NCI-H146 treated with DMSO at 0.1 percent for 48 hours (cell line): Measurements from ENCODE around the gene LAMTOR5.
"Not testable (repeated sequence)": the region's sequence is repeated elsewhere in the genome, so short reads cannot be mapped to it uniquely, and the experiment has no call there.

Experiments
- DNase-seq: peaks from one replicate; lab custom pipeline; 2025; ENCODE audit not compliant: unreplicated experiment; lab: John Stamatoyannopoulos, UW

The LAMTOR5 gene

DNA sequence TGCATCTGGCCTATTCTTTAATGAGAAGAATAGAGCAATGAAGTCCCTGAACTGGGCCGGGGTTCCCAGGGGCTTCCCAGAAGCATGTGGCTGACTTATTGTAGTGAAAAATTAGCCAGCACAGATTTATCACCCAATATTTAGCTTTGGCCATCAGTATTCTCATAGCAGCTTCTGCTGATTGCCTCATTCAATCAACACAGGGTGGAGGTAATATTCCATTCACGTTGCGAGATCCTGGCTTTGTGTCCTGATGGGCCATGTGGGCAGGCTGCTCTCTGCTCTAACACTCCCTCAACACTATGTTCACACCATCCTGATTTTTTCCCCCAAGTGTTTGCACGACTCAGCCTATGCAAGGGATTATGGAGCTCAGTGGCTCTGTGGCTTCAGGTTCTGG, 21.5 kb upstream of the LAMTOR5 start:
- DNase-seq, result no peak

DNA sequence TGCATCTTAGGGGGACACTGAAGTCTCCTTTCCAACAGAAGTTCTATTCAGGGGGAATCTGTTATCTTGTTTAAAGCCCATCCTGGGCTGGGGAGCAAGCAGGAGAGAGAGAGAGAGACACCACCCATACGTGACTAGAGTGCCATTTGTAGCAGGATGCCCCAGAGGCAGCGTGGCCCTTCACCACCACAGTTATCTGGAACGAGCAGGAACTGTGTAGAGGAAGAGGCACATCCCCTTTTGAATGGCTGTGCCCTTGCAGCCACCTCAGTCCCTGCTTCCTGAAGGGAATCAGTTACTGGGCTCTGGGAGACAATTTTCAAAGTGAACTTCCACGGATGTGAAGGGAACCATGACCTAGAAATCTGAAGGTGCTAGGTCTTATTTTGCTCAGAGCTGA, 19.4 kb upstream of the LAMTOR5 start:
- DNase-seq, result no peak

DNA sequence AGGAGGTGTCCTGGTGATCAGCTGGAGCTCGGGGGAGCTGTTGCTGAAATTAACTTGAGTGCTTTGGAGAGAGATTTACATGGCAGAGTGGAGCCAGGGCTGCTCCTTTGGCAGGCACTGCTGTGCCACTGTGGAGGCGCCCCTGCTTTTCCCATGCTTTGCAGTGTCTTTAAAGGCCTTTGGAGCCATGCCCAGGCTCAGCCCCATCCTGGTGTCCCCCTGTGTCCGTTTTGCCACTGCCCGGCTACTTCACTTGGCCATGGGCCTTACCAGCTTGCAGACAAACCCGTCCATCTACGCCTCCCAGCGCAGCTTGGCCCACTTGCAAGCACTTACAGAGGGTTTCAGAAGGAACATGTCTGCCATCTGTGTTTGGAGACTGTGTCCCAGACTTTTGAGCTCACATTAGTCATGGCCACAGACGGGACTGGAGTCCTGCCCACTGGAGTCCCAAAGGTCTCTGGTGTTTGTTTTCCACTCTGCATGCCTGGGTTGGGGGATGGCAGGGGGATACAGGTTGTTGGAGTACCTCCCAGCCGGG, 18.2 kb upstream of the LAMTOR5 start:
- DNase-seq, result no peak

DNA sequence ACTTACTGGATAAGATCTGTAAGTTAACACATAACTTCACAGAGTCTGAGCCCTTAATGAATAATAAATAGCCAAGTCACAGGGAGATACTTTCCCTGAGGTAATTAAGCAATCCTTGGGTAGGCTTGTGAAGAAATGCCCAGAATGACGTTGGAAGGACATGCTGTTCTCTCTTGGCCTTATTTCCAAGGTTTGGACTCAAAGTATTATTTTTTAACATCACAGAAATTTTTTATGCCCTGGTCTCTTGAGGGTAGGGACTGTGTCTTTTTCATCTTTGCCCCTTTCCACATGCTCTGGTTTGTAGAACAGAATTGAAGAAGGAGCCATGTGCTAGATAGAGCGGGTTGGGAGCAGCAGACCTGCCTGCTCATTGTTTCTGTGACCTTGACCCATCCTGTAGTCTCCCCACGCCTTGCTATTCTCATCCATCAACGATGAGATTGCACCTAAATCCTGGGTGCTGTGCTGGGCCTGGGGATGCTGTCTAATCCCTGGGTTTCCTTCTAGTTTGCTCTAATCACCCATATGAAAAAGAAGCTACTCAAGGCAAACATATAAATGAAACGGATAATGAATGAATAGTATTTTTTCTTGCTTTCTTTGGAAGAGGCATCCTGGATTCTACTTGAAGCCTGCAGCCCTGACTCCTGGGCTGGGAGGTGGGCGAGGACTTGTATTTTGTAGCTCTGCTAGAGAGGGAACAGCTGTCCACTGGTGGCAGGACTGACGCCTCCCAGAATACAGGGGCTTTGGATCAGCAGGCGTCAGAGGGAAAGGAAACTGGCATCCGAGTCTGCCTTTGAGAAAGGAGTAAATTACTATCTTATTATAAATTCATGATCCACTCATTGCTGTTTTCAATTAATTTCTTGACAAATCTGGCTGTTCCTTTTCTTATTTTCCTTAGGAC, 17.5 kb upstream of the LAMTOR5 start:
- no peak for DNase-seq

DNA sequence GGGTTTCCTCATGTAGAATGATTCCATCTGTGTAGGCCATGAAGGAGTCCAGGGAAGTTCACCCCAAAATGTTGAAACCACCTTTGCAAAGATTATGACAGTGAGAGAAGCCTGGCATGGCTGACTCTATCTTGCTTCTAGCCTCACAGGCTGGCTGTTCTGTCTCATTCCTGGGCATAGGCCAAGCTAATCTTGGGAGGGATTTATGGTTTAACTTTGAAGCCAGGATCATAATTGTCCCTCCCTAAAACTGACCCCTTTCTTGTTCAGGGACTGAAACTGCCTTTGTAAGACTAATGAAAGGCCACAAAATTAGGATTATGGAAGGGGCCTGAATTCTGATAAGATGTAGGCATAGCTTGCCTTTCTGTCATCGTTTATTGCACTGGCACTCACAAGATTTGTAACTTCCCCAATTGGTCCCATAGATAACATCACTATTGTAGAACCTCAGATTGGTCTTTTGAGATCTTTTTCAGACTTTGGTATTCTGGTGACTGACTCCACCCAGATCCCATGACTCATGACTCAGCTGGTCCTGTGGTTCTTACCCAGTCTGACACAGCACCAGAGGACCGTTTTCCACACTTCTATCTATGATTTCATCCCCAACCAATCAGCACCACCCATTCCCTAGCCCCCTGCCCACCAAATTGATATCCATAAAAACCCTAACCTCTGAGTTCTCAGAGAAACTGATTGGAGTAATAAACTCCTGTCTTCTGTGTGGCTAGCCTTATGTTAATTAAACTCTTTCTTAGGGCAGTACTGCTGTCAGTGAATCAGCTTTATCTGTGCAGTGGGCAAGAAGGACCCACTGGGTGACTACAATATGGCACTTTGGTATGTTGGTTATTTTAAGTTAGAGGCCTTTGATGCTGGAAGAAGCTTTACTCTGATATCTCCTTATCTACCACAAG, 13.6 kb upstream of the LAMTOR5 start:
- DNase-seq, result no peak

DNA sequence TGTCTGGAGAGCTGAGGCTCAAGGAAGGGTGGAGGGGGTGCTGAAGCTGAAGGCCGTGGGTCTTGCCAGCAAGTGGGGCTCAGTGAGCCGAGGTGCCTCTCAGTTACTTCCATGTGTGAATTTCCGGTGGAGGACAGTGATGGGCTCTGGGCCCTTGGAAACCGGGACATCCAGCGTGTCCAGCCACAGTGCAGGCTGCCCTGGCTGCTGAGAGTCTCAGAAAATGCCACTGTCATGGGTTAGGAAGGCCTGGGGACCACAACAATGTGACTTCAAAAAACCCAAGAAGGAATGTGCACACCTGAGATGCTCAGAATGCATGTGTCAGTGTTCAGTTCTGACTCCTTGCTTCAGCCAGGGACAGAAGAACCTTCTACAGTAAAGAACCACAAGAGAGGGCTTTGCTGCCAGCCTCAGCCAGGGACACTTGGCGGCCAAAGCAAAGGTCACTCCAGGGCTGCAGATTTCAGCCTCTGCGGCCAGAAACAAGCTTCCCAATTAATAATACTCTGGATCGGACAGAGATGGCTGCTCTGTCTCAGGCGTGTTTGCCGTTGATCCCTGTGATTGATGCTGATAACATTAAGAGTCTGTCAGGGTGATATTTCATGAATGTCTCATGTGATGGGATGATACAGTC, 12.6 kb upstream of the LAMTOR5 start:
- DNase-seq, result no peak

DNA sequence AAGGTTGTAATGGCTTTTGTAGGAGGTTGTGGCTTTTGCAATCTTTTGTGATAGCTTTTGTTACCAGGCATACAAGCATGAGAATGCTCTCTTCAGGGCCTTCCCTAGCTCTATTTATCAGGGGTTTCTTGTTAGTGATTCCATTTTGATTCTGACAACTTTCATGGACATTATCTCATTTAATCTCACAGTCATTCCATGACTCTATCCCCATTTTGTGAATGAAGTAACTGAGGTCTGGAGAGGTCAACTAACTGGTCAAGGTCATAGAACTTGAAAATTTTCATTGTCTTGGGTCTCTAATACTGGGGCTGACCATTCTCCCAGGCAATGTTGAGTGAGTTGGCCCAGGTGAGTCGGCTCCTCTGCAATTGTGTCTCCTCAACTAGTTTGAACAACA, 11.2 kb upstream of the LAMTOR5 start:
- DNase-seq, result no peak

DNA sequence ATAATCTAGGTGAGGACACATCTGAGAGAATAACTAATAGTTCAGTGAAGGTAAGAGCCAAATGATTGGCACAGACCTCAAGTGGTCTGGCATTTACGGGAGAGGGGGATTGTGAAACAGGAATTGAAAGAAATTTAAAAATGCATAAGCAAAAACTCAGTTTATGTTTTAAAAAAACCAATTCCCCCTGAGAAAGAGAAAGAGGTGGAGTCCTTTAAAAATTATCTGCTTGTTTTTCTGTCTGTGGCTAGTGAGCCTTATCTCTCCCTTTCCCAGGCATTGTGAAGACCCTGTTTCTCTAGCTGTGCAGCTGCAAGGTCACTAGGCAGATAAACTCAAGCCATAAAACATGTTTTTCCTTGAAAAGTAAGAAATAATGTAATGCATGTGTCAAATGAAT, 5.6 kb upstream of the LAMTOR5 start:
- not testable (repeated sequence) for DNase-seq

DNA sequence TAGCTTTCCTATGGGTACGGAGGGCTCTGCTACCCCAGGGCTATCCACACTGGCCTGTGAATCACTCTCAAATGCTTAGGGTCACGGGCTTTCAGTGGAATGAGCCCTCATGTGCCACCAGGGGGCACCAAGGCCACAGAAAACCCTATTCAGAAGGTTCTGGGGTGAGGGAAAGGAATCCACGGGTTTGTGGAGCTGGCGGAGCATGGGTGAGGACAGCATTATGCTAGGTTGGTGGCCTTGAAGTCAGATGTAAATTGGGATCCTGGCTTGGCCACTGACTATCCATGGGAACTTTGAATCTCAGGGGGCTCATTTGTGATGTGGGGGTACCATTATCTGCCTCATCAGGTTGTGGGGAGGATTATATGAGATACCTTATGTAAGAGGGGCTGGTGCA, 5.1 kb upstream of the LAMTOR5 start:
- DNase-seq, result peak; percentile 41

DNA sequence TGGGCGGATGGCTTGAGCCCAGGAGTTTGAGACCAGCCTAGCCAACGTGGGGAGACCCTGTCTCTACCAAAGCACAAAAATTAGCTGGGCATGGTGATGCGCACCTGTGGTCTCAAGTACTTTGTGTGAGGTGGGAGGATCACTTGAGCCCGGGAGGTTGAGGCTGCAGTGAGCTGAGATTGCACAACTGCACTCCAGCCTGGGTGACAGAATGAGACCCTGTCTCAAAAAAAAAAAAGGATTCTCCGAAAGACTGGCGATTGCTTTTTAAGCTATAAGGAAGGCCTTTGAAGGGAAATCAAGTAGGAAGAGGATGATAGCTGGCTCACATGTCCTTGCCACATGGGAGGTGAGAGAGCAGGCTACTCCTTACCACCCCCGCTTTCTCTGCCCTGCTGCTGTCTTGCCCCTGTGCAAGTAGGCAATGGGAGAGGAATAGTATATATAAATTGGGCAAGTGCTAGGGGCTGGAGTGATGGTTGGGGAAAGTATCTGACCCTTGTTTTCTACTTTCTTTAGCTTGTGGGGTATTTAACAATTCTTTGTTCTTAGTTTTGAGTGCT, 3.8 kb upstream of the LAMTOR5 start:
- DNase-seq, result no peak

DNA sequence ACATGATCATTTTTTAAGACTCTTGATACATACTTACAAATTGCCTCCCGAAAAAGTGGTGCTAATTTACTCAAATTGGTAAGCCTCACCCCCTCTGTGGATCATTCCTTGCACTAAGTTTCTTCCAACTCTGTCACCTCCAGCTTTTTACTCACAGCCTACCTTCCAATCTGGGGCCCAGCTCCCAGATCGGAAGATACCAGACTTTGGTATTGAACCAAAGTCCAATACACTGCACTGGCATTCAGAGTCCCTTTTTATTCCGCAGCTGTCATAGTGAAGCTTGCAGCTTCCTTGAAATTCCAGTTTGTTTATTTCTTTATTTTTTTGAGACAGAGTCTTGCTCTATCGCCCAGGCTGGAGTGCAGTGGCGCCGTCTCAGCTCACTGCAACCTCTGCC, 1.8 kb upstream of the LAMTOR5 start:
- DNase-seq, result no peak

DNA sequence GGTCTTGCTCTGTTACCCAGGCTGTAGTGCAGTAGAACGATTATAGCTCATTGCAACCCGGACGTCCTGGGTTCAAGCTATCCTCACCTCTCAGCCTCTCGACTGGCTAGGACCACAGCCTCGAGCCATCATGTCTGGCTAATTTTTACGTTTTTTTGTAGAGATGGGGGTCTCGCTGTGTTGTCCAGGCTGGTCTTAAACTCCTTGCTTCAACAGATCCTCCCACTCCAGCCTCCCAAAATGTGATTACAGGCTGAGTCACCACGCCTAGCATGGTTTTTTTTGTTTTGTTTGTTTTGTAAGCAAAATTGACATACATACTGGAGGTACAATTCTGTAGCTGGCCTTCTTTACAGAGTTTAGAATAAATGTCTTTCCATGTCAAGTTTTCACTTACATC, 994 bp upstream of the LAMTOR5 start:
- DNase-seq, result no peak

DNA sequence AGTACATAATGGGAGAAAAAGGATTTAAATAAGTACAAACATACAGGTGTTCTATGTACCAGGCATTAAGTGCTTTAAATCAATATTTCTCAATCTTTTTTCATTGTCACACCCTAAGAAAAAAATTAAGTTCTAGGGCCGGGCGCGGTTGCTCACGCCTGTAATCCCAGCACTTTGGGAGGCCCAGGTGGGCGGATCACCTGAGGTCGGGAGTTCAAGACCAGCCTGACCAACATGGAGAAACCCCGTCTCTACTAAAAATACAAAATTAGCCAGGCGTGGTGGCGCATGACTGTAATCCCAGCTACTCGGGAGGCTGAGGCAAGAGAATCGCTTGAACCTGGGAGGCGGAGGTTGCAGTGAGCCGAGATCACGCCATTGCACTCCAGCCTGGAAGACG, 1.1 kb downstream of the LAMTOR5 start:
- not testable (repeated sequence) for DNase-seq

DNA sequence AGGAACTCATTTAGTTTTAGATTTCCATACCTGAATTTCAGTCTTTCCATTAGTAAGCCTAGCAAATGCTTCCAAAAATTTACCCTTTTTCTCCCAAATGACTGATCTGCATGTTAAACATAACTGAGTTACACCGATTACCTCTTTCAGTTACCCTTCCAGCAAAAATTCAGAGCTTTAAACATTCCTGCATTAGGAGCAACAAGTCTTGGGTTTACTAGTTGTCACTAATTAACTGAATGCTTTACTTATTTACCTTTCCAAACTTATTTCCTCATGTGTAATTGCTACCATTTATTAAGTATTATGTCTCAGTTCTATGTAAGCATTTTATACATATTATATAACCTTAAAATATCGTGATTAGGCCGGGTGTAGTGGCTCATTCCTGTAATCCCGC, 3.1 kb downstream of the LAMTOR5 start:
- DNase-seq, result no peak

DNA sequence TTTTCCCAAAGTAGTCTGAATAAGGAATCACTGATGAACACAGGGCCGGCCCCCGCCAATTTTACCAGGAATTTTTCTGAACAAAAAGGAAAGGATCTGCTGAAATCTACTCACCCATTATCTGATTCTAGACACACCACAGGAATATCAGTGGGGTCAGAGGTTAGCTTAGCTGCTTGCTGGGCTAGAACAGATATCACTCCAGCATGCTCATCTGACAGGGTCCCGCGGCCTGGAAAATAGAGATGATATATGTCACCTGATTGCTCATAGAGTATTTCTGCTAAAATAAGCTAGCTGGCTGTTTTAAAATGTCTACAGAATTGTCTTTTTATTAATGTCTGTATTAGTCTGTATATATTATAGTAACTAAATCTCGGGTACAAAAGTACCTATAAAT, 3.7 kb downstream of the LAMTOR5 start:
- no peak for DNase-seq

DNA sequence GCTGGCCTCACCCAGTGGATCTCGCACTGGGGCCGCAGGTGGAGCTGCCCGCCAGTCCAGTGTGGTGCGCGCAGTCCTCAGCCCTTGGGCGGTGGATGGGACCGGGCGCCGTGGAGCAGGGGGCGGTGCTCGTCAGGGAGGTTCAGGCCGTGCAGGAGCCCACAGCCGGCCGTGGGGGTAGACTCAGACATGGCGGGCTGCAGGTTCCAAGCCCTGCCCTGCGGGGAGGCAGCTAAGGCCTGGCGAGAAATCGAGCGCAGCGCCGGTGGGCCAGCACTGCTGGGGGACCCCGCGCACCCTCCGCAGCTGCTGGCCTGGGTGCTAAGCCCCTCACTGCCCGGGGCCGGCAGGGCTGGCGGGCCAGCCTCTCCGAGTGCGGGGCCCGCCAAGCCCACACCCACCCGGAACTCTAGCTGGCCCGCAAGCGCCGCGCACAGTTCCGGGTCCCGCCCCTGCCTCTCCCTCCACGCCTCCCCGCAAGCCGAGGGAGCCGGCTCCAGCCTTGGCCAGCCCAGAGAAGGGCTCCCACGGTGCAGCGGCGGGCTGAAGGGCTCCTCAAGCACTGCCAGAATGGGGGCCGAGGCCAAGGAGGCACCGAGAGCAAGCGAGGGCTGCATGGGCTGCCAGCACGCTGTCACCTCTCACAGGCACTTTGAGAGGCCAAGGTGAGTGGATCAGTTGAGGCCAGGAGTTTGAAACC, 11.1 kb downstream of the LAMTOR5 start:
- DNase-seq, result not testable (repeated sequence)

DNA sequence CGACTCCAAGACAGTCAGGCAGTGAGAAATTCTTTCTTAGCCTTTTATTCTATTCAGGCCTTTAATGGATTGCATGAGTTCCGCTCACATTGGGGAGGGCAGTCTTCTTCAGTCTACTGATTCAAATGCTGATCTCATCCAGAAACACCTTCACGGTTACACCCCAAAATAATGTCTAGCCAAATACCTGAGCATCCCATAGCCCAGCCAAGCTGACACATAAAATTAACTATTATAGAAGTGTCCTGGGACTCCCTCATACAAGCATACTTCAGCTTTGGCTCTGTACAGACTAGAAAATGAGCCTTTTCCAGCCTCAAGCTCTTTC, 13.0 kb downstream of the LAMTOR5 start:
- no peak for DNase-seq

DNA sequence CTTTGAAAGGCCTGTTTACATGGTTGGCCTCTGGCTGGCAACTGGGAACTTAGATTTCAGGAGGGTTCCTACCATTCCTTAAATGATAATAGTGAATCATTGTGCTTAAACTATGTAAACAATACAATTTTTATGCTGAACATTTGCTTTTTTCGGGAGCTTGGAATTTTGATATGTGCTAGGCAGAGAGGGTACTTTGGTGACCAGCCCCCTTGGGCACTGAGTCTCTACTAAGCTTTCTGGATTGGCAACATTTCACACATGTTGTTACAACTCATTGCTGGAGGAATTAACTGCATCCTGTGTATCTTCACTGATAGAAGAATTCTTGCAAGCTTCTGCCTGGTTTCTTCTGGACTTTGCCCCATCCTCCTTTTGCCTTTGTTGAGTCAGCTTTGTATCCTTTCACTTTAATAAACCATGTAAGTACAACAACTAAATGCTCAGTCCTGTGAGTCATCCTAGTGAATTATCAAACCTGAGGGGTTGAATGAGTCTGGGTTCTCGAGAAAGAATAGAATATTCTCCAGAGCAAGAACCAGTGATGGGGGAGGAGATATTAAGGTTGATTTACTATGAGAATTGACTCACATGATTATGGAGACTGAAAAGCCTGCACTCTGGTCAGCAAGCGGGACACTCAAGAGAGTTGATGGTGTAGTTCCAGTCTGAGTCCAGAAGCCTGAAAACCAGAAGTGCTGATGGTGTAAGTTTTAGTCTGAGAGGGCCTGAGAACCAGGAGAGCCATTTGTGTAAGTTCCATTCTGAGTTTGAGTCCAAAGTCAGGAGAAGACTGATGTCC, 13.6 kb downstream of the LAMTOR5 start:
- no peak for DNase-seq

DNA sequence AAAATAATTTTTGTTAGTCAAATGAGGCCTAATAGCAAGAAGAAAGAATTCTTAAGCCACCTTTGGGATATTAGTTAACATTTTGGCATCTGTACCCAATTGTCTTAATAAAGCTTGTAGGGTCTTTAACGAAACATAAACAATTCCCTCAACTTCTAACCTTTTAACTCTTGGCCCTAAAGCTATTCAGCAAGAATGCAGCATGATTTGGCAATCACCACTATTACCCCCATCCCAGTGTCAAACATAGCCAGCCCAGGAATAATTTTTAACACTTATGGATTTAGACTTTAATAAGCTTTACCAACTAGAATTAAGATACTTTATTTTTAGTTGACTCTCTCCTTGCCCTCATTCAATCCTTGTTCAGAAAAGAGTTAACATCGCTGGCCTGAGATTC, 14.2 kb downstream of the LAMTOR5 start:
- DNase-seq, result no peak
